ENCODE data around the gene HMX3.

HMX3 gene

DNA sequence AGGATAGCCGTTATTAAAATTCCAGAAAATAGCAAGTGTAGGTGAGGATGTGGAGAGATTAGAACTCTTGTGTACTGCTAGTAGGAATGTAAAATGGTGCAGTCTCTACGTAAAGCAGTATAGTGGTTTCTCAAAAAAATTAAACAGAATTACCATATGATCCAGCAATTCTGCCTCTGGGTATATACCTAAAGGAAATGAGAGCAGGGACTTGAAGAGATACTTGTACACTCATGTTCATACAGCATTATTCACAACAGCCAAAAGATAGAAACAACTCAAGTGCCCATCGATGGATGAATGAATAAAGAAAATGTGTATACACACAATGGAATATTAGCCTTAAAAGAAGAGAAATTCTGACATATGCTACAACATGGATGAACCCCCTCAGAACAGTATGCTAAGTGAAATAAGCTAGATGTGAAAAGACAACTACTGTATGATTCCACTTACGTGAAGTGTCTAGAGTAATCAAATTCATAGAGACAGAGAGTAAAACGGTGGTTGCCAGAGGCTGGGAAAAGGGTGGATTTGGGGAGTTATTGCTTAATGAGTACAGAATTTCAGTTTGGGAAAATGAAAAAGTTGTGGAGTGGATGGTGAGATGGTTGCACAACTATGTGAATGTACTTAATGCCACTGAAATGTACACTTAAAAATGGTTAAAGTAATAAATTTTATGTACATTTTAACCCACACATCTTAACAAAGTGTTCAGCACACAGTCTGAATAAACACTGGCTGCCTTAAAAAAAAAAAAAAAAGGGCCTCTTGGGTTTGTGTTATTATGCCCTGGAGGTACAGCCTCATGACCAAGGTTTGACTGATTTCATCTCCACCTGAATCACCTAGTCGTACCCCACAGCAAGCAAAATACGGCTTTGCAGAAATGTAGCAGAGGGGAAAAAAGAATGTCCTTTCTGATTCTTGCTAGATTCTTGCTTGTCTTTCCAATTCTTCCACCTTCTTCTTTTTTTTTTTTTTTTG lies 44.6 kb downstream of the HMX3 start:
- no peak for DNase-seq

DNA sequence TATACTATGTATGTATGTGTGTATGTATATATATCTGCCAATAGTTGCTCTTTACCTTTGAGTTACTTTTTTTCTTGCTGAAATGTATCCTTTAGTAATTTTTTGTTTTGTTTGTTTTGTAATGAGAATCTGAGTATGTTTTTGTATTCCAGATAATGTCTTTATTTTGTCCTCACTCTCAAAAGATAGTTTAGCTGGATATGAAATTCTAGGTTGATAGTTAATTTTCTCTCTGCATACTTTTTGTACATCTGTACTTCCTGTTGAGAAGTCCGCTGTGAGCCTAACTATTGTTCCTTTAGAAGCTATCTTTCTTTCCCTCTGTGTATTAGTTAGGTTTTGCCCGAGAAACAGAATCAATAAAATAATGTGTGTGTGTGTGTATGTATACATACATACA lies 48.0 kb downstream of the HMX3 start:
- no peak for DNase-seq

DNA sequence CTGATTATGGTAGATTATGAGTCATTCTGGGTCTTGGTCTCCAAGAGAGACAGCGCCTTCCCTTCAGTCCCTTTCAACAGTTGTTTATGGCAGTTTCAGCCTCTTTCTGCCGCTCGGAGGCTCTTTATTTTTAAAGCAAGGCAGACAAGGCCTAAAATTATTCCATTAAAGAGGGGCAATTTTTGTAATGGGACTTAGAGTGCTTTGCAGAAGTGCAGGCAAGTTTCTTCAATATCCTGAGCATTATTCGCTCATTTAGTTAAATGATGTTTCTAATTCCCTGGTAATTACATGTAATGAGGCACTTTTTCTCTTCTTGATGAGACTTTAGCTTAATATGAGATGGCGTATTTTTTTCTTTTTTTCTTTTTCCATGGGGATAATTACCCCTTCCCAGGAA lies 52.0 kb downstream of the HMX3 start:
- DNase-seq, result no peak

Measured in stimulated activated CD4-positive, alpha-beta T cell treated with anti-CD3 and anti-CD28 coated beads, Interleukin-2, amount 100 ng/mL, for 24 hours (primary cell).